ENCODE data around the gene GNLY.

GNLY gene

DNA sequence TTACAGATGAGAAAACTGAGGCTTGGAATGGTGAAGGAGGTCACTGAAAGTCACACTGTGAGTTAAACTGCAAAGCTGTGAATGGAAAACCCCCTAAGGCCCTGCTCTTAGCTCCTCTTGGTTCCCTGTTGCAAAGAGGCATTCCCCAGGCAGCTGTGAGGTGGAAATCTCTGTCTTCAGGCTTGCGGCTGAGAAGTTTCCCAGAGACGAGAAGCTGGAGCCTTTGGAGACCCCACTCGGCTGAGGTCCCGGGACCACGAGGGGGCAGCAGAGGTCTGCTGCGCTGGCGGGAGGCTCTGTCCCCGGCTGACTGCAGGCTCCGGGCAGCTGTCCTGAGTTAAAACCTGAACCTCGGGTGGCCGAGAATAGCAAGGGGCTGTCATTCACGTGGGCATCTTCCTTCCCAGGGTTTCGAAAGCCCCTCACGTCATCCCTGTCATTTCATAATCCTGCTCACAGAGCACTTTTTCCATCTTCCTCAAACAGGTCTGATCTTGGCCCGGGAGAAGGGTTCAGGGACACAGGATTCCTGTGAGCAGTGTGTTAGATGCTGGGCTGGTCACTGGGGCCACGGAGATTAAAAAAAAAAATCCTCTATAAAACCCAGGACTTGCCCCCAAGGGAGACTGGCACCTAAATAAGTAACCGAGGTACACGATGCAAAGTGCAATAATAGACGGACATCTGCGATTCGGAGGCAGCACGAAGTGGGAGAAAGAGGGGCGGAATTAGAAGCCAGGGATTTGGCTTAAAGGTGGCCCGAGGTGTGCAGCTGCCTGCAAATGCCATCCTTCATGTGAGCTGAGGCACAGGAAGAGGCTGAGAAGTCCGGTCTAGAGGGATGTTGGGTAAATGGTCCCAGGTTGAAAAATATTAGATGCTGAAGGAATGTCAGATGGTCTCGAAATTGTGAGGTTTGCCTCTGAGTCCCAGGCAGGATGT is 35.0 kb downstream of the GNLY start:
- DNase-seq (ENCODE audit: low read depth), result peak; percentile 84

DNA sequence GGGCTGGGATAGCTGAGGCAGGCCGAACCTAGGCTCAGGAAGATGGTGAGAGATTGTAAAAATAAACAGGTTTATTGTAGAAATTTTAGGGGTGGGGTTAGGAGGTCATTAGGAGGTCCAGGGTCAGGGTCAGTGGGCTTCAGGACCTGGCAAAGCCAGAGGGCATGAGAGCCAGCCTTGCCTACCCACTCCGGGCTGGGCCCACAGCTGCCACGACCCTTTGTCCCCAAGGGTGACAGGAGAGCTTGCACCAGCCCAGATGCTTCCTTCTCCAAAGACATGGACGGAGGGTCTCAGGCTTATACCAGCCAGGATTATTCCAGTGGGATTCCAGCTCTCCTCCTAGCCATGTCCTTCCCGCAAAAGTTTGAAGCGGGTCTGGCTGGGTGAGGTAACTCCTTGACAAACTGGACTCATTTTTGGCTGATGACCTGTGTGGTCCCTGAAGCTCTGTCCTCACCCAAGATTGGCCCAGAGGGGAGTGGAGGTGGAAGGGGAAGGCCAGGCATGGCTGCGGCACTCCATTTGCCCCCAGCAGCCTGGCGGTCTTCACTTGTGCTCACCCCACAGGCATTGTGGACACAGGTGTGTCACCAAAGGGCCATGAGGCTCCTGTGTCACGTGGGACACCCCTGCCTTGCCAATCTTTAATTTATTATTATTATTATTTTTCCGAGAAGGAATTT is 35.8 kb downstream of the GNLY start:
- DNase-seq (ENCODE audit: low read depth), result no peak

GRCh38 chr2:85730686-85731230 is 36.6 kb downstream of the GNLY start:
- no peak for DNase-seq (ENCODE audit: low read depth)

GRCh38 chr2:85731606-85732005 is 37.4 kb downstream of the GNLY start:
- no peak for DNase-seq (ENCODE audit: low read depth)

DNA sequence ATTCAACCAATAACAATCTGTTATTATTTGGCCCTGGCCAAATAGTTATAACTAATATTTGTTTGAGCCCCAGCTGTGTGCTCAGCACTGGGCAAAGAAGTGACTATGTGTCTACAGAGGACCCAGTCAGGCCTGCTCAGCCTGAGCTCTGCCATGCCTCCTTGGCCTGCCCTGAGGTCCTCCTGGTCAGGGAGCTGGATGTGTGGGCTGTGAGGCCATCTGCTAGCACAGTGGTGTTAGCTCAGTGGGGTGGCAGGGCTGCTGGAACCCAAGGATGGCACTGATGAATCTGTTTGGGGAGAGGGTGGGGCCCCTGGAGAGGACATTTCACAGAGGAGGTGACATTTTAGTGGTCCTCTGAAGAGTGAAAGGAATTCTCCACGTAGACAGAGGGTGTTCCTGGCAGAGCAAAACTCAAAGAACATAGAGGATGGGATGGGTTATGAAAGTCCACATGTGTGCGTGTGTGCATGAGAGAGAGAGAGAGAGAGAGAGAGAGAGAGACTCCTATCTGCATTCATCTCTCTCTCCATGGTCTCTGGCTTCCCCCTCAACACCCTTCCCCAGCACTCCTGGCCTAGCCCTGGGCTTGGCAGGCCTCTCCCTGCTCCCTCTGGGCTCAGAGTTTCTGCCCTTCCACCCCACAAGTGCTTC is 38.4 kb downstream of the GNLY start:
- no peak for DNase-seq (ENCODE audit: low read depth)

DNA sequence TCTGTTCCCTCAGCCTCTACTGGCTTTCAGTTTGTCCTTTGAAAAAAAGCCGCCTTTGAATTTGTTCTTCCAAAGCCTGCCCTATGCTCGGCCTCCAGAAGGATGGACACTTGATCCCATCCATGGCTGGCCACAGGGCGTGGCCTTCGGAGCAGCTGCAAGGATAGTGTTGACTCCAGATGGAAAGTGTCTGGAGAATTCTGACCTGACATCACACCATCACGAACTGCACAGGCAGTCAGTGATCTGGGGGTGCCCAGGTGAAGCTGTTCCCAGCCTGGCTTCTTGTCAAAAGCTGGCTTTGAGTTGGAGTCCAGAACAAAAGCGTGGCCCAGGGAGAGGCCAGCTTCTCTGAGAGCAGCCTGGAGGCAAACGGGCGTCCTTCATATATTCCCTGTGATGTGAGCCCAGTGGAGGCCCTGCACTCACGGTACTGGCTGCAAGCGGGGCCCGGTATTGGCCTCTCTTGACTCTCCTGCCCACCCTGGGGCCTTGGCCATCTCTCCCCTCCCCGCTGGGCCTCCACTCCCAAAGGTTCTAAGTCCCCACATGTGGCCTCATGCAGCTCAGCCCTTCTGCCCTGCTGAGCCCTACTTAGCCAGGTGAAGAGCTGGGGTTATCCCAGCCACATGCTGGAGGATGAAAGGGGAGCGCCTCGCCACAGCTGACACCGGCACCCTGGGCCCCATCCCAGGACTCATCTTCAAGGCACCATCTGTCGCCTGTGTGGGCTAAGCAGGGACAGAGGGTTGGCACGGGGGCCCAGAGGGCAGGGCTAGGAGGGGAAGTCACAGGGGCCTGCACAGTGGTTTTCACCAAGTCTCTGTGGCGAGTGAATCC is 39.2 kb downstream of the GNLY start:
- no peak for DNase-seq (ENCODE audit: low read depth)

DNA sequence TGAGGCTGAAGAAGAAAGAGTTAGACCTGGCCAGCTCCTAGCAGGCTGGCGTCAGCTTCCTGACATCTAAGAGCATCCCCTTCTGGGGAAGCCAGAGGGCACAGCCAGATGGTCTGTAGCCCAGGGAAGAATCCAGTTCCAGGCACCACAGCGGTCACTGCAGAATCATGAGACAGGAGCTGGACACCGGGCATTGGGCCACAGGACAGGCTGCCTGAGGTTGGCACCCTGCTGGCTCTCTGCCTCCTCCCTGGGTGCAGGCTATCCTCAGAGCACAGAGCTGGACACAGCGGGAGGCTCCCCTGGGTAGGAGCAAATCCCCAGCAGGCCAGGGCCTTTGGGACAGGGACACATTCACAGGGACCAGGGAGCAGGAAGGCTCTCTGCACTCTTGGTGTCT is 39.9 kb downstream of the GNLY start:
- no peak for DNase-seq (ENCODE audit: low read depth)

- DNase-seq (ENCODE audit: low read depth), result peak; percentile 73
Measured at GRCh38 chr2:85734942-85735608, 40.9 kb downstream of the GNLY start.

DNA sequence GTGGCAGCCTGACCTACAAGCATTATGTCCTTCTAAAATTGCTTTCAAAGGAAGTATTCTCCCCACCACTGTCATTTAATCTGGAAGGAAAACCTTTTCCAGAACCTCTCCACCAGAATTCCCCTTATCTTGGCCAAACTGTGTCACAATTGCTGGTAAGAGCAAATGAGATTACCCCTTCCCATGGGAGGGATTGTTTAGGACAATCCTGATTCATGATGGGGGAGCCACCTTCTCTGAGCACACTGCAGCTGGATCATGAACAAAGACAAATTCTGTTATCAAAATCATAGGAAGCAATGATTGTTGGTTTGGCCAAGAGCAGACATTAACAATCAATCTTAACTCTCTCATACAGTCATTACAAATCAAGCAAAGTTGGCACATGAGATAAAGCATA is 41.5 kb downstream of the GNLY start:
- DNase-seq (ENCODE audit: low read depth), result no peak

DNA sequence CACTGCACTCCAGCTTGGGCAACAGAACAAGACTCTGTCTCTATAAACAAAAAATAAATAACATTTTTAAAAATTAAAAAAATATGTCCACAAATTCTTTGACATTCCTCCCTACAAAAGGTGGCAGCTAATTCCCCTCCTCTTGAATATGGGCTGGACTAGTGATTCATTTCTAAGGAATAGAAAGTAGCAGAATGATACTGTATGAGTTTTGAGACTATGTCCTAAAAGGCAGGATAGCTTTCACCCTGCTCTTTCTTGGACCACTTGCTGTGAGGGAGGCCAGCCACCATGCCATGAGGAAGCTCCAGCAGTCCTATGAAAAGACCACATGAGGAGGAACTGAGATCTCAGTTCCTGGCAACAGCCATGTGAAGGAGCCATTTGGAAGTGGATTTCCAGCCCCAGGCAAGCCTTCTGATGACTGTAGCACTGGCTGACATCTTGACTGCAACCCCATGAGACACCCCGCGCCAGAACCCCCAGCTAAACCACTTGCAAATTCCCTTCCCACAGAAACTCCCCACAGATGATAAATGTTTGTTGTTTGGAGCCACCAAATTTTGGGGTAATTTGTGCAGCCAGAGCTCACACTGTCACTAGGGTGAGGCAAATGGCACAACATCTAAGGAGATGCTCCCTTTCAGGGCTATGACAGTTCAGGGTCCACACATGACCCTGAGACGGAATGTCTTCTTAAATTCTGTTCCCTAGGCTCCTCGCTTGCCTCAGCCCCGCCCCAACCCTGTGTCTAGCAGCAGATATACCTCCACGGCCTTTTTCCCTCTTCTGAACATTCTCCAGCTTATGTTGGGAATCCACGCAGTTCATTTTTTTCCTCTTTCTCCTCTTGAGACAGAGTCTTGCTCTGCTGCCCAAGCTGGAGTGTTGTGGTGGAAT is 42.5 kb downstream of the GNLY start:
- DNase-seq (ENCODE audit: low read depth), result no peak

- DNase-seq (ENCODE audit: low read depth), result peak; percentile 88
Measured at GRCh38 chr2:85737481-85737880, 43.3 kb downstream of the GNLY start.

- no peak for DNase-seq (ENCODE audit: low read depth)
Measured at GRCh38 chr2:85737961-85738360, 43.8 kb downstream of the GNLY start.

GRCh38 chr2:85740193-85740592 is 46.0 kb downstream of the GNLY start:
- no peak for DNase-seq (ENCODE audit: low read depth)

DNA sequence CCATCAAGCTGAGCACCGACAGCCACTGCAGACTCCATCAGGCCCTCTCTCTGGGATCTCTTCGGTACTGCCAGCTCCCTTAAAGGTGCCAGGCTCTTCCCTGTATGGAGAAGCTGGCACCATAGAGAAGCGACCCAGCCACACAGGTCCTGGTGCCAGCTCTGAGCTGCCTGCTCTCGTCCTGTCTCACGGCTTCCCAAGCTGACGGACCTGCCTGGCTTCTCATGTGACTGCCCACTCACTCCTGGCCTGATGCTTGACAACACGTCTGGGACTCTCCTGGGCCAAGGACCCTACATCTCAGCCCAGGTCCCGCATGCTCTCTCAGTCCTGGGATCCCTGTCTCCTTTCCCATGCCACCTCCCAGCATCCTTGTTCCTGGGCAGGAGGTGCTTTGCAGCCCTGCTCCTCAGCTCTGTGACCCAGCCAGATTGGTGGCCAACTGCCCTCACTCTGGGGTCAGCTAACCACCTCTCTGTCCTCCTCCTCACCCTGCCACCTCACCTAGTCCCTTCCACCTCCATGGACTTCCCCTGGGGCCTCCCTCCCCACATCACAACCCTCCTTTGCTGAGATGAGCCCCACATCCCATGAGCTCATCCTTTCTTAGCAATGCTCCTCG is 47.2 kb downstream of the GNLY start:
- no peak for DNase-seq (ENCODE audit: low read depth)

DNA sequence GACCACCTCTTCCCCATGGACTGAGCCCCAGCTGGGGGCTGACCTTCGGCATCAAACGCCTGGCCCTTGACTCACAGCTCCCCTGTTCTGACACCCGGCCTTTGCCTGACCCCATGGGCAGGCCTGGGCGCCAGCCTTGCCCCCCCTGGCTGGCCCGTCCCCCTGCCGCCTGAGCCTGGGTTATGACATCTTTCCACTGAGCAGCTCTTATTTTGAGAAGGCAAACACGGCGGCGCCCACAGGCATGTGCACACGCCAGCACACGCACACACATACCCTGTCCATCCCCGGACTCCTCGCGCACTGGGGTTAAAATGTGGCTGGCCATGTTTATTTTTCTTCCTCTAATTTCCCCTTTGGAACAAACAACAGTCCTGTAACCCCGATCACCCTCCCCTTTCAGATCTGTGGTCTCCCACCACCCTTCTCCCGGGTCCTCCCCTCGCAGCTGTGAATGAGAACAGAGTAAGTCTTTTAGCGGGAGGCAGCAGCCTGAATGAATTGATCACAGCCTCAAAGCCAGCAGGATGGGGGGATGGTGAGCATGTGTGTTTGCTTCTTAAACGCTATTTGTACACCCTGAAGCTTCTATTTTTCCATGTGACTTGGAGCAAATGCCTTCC is 47.8 kb downstream of the GNLY start:
- peak; percentile 82 for DNase-seq (ENCODE audit: low read depth)

DNA sequence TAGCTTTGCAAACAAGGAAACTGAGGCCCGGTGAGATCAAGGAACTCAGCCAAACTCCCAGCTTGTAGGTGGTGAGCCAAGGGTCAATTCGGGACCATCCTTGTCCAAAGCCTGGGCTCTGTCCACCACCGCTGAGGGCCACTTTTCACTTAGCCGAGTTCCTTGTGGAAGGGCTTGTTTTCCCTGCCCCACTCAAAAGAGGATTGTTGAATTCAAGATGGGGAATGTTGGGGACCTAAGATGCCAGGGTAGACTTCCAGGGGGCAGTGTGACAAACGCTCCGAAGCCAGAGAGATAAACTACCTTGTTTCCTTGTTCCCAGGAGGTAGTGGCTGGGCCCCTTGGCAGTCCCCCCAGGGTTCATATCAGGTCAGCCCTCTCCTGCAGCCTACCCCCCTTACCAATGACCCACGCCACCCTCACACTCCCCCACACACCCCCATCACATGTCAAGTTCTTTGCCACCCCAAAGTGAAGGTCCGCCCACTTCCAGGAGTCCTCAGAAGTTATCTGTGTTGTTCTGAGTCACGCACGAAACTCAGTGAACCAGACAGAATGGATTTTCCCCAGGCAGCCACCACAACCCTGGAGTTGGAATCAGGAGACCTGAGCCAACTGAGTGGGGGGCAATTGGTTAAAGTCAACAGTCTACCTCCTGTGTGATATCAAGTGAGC is 49.3 kb downstream of the GNLY start:
- DNase-seq (ENCODE audit: low read depth), result peak; percentile 57

- DNase-seq (ENCODE audit: low read depth), result no peak
Measured at GRCh38 chr2:85744055-85744454, 49.9 kb downstream of the GNLY start.

Data from ELR (cell line).